ENCODE measurements around the gene FTO. TPM values are rescaled to one million over a fixed set of nuclear protein-coding genes. Genes with fewer than 3 reads are reported as not detected.

Gene FTO
- total and polyA plus RNA-seq, 2 donors, result 57.0 to 112 TPM

DNA sequence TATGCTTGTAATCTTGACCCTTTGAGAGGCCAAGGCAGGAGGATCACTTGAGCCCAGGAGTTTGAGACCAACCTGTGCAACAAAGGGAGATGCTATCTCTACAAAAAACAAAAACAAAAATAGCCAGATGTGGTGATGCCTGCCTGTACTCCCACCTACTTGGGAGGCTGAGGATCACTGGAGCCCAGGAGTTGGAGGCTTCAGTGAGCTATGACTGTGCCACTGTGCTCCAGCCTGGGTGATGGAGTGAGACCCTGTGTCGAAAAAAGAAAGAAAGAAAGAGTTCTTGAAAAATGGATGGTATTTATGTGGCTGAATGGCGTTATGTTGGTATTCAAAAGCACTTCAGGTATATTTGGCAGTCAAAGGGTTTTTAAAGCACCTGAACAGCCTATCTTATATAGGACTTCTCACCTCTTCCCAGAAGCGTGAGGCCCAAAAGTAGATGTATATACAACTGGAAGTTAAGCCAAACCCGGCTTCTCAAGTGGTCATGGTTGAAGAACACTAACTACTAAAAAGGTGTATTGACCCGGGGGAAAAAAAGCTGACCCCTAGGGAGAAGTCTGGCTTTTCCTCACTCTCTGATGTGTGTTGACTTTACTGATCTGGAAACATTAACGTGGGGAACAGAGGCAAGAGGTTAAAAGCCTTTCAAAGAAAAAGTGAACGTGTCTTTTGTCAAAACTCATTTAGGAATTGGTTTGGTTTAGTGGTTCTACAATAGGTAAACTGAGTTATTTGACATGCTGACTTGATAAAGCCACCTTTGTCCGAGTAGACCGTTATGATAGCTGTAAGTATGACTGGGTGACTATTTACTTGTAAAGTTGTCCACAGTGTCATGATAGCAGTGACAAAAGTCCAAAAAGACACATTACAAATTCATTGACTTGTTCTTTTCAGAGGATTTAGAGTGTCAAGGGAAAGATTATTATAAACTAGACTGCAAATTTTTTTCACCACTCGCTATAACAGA, 399.2 kb downstream of the FTO start:
- Histone ChIP-seq H3K4me3 (ENCODE audit: low read depth, low read length) (no peak overlapping the region), H3K36me3 (ENCODE audit: insufficient read depth) (no peaks in the 10 kb centered on the region), H3K27ac (ENCODE audit: low read depth) (no peak overlapping the region), H3K4me1 (ENCODE audit: insufficient read depth) (no peaks in the 10 kb centered on the region)
- 85% methylated on average over 10 of the region's 10 CpGs for WGBS
- no peak for DNase-seq (ENCODE audit: extremely low spot score)

DNA sequence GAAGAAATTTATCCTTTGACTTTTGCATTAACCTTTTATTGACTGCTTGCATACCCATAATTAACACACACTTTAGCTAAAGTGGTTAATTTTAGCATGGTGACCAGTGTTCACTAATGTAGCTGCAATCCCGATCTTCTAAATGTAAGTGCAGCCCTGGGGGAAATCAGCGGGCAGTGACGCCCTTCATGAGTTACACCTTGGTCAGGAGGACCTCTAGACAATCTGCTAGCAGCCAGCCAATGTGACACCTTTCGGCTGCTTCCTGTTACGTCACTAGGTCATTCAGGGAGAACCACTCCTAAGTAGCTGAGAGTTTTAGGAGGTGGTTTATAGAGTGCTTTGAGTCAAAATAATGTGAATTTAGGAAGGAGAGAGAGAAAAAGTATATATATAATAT, 402.1 kb downstream of the FTO start:
- WGBS, result 95% methylated on average over 5 of the region's 5 CpGs
- H3K4me3 ChIP-seq (ENCODE audit: low read depth, low read length), result no peak overlapping the region
- no peaks in the 10 kb centered on the region for H3K36me3 ChIP-seq (ENCODE audit: insufficient read depth)
- no peak overlapping the region for H3K27ac ChIP-seq (ENCODE audit: low read depth)
- no peaks in the 10 kb centered on the region for H3K4me1 ChIP-seq (ENCODE audit: insufficient read depth)
- no peak for DNase-seq (ENCODE audit: extremely low spot score)

DNA sequence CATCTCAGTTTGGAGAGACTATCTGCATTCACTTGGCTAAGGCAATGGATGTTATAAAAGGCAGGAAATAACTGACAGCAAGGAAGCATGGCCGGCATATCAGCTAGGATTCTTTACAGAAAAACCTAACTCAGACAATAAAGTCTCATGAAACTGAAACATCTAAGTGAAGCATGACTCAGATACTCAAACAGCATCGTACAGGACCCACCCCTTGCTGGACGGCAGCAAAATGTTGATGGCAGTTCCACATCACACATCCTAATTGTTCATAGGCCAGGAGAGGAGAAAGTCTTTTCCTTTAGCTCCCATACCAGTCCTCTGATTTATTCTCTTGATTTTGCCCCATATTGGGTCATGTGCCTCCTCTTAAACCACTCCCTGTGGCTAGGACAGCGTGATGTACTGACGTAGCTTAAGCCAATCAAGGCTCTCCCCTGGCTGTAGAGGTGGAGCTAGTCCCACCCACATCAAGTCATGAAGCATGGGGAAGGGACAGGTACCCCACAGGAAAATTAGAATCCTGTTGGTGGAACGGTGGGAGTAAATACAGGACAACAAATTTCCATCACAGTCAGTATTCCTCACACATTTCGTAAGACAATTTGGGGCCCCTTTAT, 403.7 kb downstream of the FTO start:
- no peaks in the 10 kb centered on the region for H3K4me1 ChIP-seq (ENCODE audit: insufficient read depth)
- WGBS, result 88% methylated on average over 7 of the region's 7 CpGs
- no peak overlapping the region for H3K4me3 ChIP-seq (ENCODE audit: low read depth, low read length)
- no peak for DNase-seq (ENCODE audit: extremely low spot score)
- H3K27ac ChIP-seq (ENCODE audit: low read depth), result no peak overlapping the region
- no peaks in the 10 kb centered on the region for H3K36me3 ChIP-seq (ENCODE audit: insufficient read depth)

DNA sequence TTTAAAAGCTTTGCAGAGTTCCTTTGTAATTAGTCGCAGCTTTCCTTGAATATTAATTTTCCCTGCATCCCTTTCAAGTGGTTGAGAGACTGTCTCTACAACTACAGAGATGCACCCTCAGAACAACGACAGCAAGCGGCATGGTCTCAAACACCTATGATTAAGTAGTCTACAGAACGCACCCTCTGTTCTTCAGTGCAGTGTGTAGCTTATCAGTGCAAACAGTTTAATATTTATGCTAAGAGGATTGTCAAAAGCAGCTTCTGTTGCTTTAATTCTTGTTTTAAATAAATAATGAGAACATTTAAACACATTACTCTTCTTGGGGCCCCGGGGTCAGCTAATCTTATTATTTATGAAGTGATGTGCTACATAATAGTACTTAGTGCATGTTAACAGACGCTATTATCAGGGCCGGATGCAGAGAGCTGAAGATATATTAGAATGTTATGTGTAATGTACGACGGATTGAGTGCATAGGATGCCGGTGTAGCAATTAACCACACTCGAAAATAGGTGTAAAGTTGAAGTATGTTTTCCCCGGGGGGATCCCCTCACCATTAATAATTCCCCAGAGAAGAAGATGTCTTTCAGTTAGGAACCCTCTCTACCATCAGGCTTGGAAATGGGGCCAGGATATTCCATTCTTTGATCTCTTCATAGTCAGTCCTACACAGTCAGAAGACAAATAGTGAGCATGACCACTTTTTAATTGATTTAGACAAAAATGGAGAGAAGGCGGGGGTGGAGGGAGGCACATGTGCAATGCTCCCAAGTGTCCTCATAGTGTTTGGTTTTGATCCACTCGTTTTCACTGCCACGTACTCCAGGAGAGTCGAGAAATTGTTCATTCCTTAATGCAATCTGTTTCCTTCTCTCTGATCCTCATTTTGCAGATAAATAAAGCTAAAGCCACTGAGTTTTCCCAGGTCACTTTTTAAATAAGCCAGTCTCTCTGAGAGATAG, 406.3 kb downstream of the FTO start:
- no peak for DNase-seq (ENCODE audit: extremely low spot score)
- Histone ChIP-seq H3K4me1 (ENCODE audit: insufficient read depth) (no peaks in the 10 kb centered on the region), H3K27ac (ENCODE audit: low read depth) (no peak overlapping the region), H3K4me3 (ENCODE audit: low read depth, low read length) (no peak overlapping the region), H3K36me3 (ENCODE audit: insufficient read depth) (no peaks in the 10 kb centered on the region)
- 75% methylated on average over 16 of the region's 16 CpGs for WGBS

DNA sequence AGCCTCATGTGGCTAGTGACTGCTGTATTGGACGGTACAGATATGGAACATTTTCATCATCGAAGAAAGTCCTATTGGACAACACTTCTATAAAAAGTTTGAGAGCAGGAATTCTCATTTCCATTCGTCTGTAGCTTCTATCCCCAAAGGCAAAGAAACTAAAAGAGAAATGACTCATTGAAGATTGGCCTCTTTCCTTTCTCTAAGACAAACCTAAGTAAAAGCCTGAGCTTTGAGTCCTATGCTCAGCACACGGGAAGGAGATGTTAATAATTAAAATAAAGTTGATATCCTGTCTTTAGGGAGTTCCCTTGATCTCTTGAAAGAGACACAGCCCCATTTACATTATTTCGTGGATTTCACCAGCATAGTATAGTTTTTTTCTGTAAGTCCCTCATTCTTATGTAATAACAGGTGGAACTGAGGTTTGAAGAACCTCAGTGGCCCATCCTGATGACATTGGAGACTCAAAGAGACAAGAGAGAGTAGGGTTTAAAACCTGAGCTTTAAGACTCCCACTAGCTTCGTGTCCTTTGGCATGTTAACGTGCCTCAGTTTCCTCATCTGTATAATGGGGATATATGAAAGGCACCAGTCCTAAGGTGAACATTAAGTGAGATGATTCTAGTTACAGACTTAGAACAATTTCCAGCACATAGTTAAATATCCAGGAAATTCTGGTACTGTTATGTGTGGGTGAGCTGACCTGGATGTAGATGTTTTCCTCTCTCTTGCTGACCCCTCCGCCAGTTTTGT, 408.7 kb downstream of the FTO start:
- H3K27ac ChIP-seq (ENCODE audit: low read depth), result no peak overlapping the region
- 95% methylated on average over 8 of the region's 8 CpGs for WGBS
- H3K4me3 ChIP-seq (ENCODE audit: low read depth, low read length), result no peak overlapping the region
- no peak for DNase-seq (ENCODE audit: extremely low spot score)
- no peaks in the 10 kb centered on the region for H3K36me3 ChIP-seq (ENCODE audit: insufficient read depth)
- no peaks in the 10 kb centered on the region for H3K4me1 ChIP-seq (ENCODE audit: insufficient read depth)

DNA sequence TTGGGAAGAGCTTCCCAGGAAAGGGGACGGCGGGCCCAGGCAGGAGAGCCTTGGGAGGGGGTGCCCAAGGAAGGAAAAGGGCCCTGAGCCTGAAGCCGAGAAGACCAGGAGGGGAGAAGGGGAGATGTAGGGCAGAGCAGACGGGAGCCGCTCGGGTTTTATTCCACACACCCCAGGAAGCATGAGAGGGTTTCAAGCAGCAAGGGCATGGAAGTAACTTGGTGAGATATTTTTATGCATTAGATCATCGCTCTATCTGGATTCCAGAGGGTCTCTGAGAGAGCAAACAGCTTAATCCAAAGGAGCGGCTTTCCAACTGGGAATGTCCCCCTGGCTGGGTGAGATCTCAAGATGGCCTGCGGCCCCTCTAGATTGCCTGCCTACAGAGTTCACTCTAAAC, 411.6 kb downstream of the FTO start:
- 95% methylated on average over 9 of the region's 9 CpGs for WGBS
- Histone ChIP-seq H3K36me3 (ENCODE audit: insufficient read depth) (no peaks in the 10 kb centered on the region), H3K27ac (ENCODE audit: low read depth) (no peak overlapping the region), H3K4me1 (ENCODE audit: insufficient read depth) (no peaks in the 10 kb centered on the region), H3K4me3 (ENCODE audit: low read depth, low read length) (no peak overlapping the region)
- no peak for DNase-seq (ENCODE audit: extremely low spot score)

DNA sequence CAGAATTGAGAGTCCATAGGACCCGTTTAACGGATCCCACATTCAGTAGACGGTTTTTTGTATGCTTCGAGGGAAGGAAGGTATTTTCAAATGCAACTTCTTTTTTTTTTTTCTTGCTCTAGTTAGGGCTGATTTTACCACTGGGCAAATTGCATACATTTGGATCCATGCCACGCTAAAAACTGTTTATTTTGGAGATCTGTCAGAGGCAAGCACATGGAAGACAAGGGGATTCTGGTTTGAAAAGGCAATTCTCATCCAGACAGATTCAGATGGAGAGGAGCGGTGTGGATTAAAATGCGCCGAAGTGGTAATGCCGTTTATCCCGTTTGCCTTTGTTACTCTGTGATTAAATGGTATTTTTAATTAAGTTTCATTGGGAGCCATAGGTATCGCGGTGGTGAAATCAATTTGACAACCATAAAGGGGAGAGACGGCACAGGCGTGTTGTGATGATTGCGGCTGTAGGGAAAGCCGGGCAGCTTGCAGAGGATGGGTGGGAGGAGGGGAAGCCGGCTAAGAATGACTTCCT, 412.2 kb downstream of the FTO start:
- no peak for DNase-seq (ENCODE audit: extremely low spot score)
- WGBS, result 72% methylated on average over 17 of the region's 17 CpGs
- no peak overlapping the region for H3K27ac ChIP-seq (ENCODE audit: low read depth)
- H3K4me3 ChIP-seq (ENCODE audit: low read depth, low read length), result no peak overlapping the region
- H3K36me3 ChIP-seq (ENCODE audit: insufficient read depth), result no peaks in the 10 kb centered on the region
- H3K4me1 ChIP-seq (ENCODE audit: insufficient read depth), result no peaks in the 10 kb centered on the region

DNA sequence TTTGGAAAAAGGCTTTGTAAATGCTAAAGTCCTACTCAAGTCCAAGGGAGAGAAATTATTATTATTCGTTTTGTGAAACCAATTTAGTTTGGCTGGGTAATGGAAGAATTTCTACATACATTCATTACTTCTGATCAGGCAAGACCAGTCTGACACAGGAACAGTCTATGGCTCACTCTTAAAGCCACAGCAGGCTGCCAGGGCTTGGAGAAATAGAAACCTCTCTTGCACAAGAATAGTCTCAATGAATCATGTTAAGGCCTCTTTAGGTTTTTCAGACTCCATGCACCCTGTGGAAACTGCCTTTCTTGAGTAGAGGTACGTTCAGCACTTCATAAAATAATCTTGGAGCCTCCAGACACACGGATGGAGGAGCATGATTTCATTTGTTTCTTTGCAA, 414.9 kb downstream of the FTO start:
- H3K4me1 ChIP-seq (ENCODE audit: insufficient read depth), result no peaks in the 10 kb centered on the region
- 92% methylated on average over 3 of the region's 3 CpGs for WGBS
- H3K36me3 ChIP-seq (ENCODE audit: insufficient read depth), result no peaks in the 10 kb centered on the region
- H3K27ac ChIP-seq (ENCODE audit: low read depth), result no peak overlapping the region
- H3K4me3 ChIP-seq (ENCODE audit: low read depth, low read length), result no peak overlapping the region
- DNase-seq (ENCODE audit: extremely low spot score), result no peak

DNA sequence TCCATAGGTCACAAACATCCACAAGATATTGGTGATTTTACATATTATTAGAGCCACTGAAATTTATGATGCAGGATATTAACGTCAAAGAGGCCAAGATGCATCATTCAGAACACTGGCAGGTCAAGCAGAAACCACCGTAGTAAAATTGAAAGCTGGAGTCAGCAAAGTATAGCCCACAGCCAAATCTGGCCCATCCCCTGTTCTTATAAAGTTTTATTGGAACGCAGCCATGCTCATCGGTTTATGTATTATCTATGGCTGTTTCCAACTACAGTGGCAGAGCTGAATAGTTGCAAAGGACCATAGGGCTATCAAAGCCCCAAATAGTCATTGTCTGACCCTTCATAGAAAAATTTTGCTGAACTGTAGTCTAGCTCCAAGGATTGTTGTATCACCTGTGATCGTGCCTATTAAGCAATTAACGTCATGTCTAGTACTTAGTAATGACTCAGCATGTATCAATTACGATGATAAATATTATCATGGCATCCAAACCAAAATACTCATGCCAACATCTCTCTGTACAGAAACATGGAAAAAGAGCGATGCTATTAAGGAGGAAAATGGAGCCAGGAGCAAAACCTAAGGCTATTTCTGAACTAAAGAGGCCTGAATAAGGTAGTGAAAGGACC, 417.0 kb downstream of the FTO start:
- DNase-seq (ENCODE audit: extremely low spot score), result no peak
- Histone ChIP-seq H3K4me1 (ENCODE audit: insufficient read depth) (no peaks in the 10 kb centered on the region), H3K27ac (ENCODE audit: low read depth) (no peak overlapping the region), H3K36me3 (ENCODE audit: insufficient read depth) (no peaks in the 10 kb centered on the region), H3K4me3 (ENCODE audit: low read depth, low read length) (no peak overlapping the region)
- WGBS, result 88% methylated on average over 8 of the region's 8 CpGs

DNA sequence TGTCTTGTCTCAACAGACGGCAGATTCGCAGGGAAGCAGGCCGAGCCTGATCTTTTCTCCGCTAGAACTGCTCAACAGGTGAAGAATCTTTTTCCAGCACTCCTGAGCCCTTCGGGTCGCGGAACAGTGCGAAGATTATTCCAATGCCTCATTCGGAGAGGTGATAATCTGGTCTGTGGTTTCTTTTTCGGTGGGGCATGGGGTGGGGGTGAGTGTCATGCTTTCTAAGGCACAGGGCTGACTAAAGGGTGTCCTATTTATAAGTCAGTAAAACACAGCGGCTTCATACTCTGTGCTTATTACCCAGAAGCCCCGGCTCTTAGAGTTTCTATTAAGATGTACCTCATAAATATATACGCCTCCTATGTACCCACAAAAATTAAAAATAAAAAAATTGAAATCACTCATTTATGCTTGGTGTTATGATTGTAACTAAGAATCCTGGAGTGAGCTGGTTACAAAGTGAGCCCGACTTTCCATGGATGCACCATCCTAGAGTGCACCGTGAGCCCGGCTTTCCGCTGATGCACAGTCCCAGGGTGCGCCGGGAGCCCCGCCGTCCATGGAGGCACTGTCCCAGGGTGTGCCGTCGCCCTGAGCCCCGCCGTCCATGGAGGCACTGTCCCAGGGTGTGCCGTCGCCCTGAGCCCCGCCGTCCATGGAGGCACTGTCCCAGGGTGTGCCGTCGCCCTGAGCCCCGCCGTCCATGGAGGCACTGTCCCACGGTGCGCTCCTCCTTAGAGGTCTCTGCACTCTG, 417.8 kb downstream of the FTO start:
- Histone ChIP-seq H3K27ac (ENCODE audit: low read depth) (no peak overlapping the region), H3K4me1 (ENCODE audit: insufficient read depth) (no peaks in the 10 kb centered on the region), H3K36me3 (ENCODE audit: insufficient read depth) (no peaks in the 10 kb centered on the region), H3K4me3 (ENCODE audit: low read depth, low read length) (no peak overlapping the region)
- 96% methylated on average over 33 of the region's 35 CpGs for WGBS
- DNase-seq (ENCODE audit: extremely low spot score), result no peak

DNA sequence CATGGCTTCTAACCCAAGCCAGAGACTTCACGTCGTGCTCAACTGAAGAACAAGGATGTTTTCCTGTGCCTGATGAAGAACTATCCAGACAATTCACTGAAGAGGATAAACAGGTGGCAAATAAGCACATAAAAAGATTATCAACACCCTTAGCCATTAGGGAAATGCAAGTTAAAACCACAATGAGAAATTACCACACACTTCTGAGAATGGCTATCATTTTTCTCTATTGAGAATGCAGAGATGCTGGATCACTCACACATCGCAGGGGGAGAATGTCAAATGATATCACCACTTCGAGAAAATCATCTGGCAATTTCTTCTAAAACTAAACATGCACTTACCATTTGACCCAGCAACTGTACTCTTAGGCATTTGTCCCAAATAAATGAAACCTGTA, 419.8 kb downstream of the FTO start:
- Histone ChIP-seq H3K4me3 (ENCODE audit: low read depth, low read length) (no peak overlapping the region), H3K36me3 (ENCODE audit: insufficient read depth) (no peaks in the 10 kb centered on the region), H3K27ac (ENCODE audit: low read depth) (no peak overlapping the region), H3K4me1 (ENCODE audit: insufficient read depth) (no peaks in the 10 kb centered on the region)
- no peak for DNase-seq (ENCODE audit: extremely low spot score)
- 58% methylated on average over 4 of the region's 4 CpGs for WGBS

Measured in urinary bladder (tissue), 4 donors.